HG03175 (cell line): ENCODE results near the gene PAX5.

Experiments used
- ATAC-seq: cut with Tn5 transposase; IDR thresholded peaks from one replicate; pipeline ENCODE4 v1.9.1; 2021; ENCODE audit warnings: mild to moderate bottlenecking, moderate library complexity; ENCODE audit not compliant: unreplicated experiment

PAX5 gene

GRCh38 chr9:36962691-36963090 is 71.4 kb downstream of the PAX5 start:
- no peak for ATAC-seq

- ATAC-seq = no peak
Measured at GRCh38 chr9:36961561-36962325, 72.3 kb downstream of the PAX5 start.

- ATAC-seq = no peak
Measured at GRCh38 chr9:36961051-36961450, 73.0 kb downstream of the PAX5 start.

GRCh38 chr9:36960575-36960955 is 73.5 kb downstream of the PAX5 start:
- no peak for ATAC-seq

GRCh38 chr9:36959681-36960574 is 74.1 kb downstream of the PAX5 start:
- no peak for ATAC-seq

- no peak for ATAC-seq
Measured at GRCh38 chr9:36956908-36957307, 77.2 kb downstream of the PAX5 start.

- no peak for ATAC-seq
Measured at GRCh38 chr9:36950389-36950788, 83.7 kb downstream of the PAX5 start.

- ATAC-seq = no peak
Measured at GRCh38 chr9:36949466-36949865, 84.6 kb downstream of the PAX5 start.

GRCh38 chr9:36948051-36948450 is 86.0 kb downstream of the PAX5 start:
- no peak for ATAC-seq

- no peak for ATAC-seq
Measured at GRCh38 chr9:36946653-36947052, 87.4 kb downstream of the PAX5 start.

GRCh38 chr9:36945999-36946398 is 88.1 kb downstream of the PAX5 start:
- no peak for ATAC-seq

GRCh38 chr9:36942891-36943290 is 91.2 kb downstream of the PAX5 start:
- ATAC-seq = no peak

- ATAC-seq = no peak
Measured at GRCh38 chr9:36941441-36941840, 92.6 kb downstream of the PAX5 start.

GRCh38 chr9:36940881-36941280 is 93.2 kb downstream of the PAX5 start:
- no peak for ATAC-seq

- no peak for ATAC-seq
Measured at GRCh38 chr9:36940500-36940853, 93.6 kb downstream of the PAX5 start.

GRCh38 chr9:36939655-36940499 is 94.2 kb downstream of the PAX5 start:
- no peak for ATAC-seq

GRCh38 chr9:36939214-36939613 is 94.9 kb downstream of the PAX5 start:
- ATAC-seq = no peak

GRCh38 chr9:36938617-36939016 is 95.5 kb downstream of the PAX5 start:
- no peak for ATAC-seq

GRCh38 chr9:36937951-36938350 is 96.1 kb downstream of the PAX5 start:
- ATAC-seq = no peak

- no peak for ATAC-seq
Measured at GRCh38 chr9:36937346-36937745, 96.7 kb downstream of the PAX5 start.

GRCh38 chr9:36936498-36936831 is 97.6 kb downstream of the PAX5 start:
- ATAC-seq = no peak
